K562 (cell line): ENCODE measurements around the gene ECT2. TPM values are rescaled to one million over a fixed set of nuclear protein-coding genes. Genes with fewer than 3 reads are reported as not detected.

Experiments used
- RFX5 ChIP-seq: IDR thresholded peaks from 2 replicates; pipeline ENCODE4 v1.6.1; 2011; ENCODE audit warnings: low read depth, mild to moderate bottlenecking, improper control_type of control experiment, low read length
- SREBF2 ChIP-seq: sonication (generic); formaldehyde crosslinking; IDR thresholded peaks from 2 replicates; pipeline ENCODE4 v1.4.0; 2020; ENCODE audit warnings: mild to moderate bottlenecking, missing genetic modification reagents
- polyA plus RNA-seq, 8 experiments: library from polyadenylated mRNA; depleted of rRNA in 4 of 8; stranded (reverse) in 5 of 8; unstranded in 3 of 8; fragments of >200 nt; fragmentation: Nextera tagmentation in 2 of 8; fragmentation: Illumina TruSeq in 1 of 8; extraction: Ambion mirVana in 2 of 8; extraction: Trizol in 1 of 8; gene quantifications; 2 replicates each; pipeline versions ENCODE4 v1.2.1 to v1.2.3, GENCODE V29; 2011 to 2014; ENCODE audit warnings: inconsistent platforms in 1 of 8, missing spikeins in 1 of 8
- total RNA-seq, 7 experiments: library from RNA; depleted of rRNA in 6 of 7; stranded (reverse); fragments of >200 nt in 6 of 7; fragmentation: Illumina TruSeq in 2 of 7; extraction: Trizol in 2 of 7; gene quantifications; 2 replicates each; pipeline versions ENCODE4 v1.2.1 to v1.2.3, GENCODE V29; 2011 to 2021; ENCODE audit warnings: low replicate concordance in 1 of 7
- TF ChIP-seq, protein P1 (sequence below): fragments of 200-600 bp; sonication (generic); IDR thresholded peaks from one replicate; pipeline ENCODE4 v1.6.1; 2012; ENCODE audit warnings: mild to moderate bottlenecking, low read depth, low read length, inconsistent platforms

The ECT2 gene
- total and polyA plus RNA-seq, 9 of the 15 experiments (the other 6 are each of a cell fraction or from before 2014, with no cell fraction given) = 19.0 to 53.0 (median 36.5) TPM

DNA sequence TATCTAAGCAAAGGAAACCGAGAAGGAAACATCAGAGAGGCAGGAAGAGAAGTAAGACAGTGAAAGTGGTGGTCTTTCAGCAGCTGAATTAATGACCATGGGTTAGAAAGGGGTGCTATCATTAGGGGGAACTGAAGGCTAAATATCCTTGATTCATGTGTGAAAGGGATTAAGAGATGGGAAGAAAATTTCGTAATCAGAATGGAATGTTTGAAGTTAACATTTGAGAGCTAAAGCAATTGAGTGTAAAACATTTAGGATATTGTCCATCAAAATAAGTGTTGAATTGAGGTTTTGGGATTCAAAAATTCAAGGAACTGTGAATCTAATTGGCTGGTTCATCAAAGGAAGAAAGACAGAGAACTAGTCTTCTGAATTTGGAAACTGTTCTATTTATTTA lies 4.1 kb upstream of the ECT2 start (continued):
- TF ChIP-seq, protein P1, sequence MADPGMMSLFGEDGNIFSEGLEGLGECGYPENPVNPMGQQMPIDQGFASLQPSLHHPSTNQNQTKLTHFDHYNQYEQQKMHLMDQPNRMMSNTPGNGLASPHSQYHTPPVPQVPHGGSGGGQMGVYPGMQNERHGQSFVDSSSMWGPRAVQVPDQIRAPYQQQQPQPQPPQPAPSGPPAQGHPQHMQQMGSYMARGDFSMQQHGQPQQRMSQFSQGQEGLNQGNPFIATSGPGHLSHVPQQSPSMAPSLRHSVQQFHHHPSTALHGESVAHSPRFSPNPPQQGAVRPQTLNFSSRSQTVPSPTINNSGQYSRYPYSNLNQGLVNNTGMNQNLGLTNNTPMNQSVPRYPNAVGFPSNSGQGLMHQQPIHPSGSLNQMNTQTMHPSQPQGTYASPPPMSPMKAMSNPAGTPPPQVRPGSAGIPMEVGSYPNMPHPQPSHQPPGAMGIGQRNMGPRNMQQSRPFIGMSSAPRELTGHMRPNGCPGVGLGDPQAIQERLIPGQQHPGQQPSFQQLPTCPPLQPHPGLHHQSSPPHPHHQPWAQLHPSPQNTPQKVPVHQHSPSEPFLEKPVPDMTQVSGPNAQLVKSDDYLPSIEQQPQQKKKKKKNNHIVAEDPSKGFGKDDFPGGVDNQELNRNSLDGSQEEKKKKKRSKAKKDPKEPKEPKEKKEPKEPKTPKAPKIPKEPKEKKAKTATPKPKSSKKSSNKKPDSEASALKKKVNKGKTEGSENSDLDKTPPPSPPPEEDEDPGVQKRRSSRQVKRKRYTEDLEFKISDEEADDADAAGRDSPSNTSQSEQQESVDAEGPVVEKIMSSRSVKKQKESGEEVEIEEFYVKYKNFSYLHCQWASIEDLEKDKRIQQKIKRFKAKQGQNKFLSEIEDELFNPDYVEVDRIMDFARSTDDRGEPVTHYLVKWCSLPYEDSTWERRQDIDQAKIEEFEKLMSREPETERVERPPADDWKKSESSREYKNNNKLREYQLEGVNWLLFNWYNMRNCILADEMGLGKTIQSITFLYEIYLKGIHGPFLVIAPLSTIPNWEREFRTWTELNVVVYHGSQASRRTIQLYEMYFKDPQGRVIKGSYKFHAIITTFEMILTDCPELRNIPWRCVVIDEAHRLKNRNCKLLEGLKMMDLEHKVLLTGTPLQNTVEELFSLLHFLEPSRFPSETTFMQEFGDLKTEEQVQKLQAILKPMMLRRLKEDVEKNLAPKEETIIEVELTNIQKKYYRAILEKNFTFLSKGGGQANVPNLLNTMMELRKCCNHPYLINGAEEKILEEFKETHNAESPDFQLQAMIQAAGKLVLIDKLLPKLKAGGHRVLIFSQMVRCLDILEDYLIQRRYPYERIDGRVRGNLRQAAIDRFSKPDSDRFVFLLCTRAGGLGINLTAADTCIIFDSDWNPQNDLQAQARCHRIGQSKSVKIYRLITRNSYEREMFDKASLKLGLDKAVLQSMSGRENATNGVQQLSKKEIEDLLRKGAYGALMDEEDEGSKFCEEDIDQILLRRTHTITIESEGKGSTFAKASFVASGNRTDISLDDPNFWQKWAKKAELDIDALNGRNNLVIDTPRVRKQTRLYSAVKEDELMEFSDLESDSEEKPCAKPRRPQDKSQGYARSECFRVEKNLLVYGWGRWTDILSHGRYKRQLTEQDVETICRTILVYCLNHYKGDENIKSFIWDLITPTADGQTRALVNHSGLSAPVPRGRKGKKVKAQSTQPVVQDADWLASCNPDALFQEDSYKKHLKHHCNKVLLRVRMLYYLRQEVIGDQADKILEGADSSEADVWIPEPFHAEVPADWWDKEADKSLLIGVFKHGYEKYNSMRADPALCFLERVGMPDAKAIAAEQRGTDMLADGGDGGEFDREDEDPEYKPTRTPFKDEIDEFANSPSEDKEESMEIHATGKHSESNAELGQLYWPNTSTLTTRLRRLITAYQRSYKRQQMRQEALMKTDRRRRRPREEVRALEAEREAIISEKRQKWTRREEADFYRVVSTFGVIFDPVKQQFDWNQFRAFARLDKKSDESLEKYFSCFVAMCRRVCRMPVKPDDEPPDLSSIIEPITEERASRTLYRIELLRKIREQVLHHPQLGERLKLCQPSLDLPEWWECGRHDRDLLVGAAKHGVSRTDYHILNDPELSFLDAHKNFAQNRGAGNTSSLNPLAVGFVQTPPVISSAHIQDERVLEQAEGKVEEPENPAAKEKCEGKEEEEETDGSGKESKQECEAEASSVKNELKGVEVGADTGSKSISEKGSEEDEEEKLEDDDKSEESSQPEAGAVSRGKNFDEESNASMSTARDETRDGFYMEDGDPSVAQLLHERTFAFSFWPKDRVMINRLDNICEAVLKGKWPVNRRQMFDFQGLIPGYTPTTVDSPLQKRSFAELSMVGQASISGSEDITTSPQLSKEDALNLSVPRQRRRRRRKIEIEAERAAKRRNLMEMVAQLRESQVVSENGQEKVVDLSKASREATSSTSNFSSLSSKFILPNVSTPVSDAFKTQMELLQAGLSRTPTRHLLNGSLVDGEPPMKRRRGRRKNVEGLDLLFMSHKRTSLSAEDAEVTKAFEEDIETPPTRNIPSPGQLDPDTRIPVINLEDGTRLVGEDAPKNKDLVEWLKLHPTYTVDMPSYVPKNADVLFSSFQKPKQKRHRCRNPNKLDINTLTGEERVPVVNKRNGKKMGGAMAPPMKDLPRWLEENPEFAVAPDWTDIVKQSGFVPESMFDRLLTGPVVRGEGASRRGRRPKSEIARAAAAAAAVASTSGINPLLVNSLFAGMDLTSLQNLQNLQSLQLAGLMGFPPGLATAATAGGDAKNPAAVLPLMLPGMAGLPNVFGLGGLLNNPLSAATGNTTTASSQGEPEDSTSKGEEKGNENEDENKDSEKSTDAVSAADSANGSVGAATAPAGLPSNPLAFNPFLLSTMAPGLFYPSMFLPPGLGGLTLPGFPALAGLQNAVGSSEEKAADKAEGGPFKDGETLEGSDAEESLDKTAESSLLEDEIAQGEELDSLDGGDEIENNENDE = no peak
- TF ChIP-seq RFX5 (no peak), SREBF2 (CRISPR knock-in tag) (no peak)
